Measurements from ENCODE around the gene CISH.
A peak's percentile ranks its signal among the peaks of the same experiment; 100 is the strongest.

CISH gene

DNA sequence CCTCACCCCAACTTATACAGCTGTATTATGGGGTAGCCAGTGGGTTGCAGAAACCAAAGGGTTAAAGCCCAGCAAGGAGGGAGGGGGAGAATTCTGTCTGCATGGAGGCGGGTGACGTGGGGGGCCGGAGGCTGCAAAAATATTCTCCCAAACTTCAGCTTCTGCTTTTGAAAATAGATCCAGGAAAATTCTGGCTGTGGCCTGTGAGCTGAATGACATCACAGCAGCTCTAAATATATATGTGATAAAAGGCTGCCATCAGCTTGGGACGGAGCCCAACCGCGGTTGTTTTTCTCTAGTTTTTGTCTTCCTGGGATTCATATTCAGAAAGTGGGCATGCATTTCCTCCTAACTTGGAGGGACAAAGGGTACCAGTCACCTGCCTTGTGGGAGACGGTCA is 33.0 kb upstream of the CISH start:
- TF ChIP-seq Cebpa-rat (IDR thresholded peaks at IDR 0.05): no peak
- H4K20me1 ChIP-seq: peaks cover 5 to 100% (median 37%) of the 10 kb centered on the region in 11 experiments; a peak in 19 of 22 replicates
- no peak overlapping the region for H3K4me3 ChIP-seq
- no peaks in the 10 kb centered on the region for H3K9me3 ChIP-seq (replicated peaks in 1 of 11)
- no peak overlapping the region for H3K27ac ChIP-seq
- no peaks in the 10 kb centered on the region for H3K27me3 ChIP-seq
- H3K36me3 ChIP-seq: peaks cover 84 to 100% (median 98%) of the 10 kb centered on the region in 11 experiments
- H3K4me1 ChIP-seq: peaks cover 0 to 3% (median 0%) of the 10 kb centered on the region in 10 experiments; a peak in 1 of 20 replicates
- H3K9ac ChIP-seq: no peak overlapping the region
- H3K4me2 ChIP-seq: no peak overlapping the region

DNA sequence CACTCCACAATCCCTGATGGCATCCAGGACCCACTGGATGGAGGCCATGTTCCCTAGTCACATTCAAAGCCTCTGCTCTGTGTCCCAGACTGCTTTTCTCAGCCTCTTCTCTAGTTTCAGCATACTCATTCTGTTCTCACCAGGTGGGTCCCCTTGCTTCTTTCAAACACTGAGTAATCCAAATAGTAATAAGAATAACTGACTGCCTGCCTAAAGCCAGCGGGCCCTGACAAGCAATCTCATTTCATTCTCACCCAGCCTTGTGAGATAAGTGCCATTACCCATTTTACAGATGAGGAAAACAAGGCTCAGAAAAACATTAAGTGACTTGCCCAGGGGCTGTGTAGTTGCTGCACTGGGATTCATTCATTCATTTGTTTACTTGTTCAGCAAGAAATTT is 30.8 kb upstream of the CISH start:
- no peaks in the 10 kb centered on the region for H3K27me3 ChIP-seq

DNA sequence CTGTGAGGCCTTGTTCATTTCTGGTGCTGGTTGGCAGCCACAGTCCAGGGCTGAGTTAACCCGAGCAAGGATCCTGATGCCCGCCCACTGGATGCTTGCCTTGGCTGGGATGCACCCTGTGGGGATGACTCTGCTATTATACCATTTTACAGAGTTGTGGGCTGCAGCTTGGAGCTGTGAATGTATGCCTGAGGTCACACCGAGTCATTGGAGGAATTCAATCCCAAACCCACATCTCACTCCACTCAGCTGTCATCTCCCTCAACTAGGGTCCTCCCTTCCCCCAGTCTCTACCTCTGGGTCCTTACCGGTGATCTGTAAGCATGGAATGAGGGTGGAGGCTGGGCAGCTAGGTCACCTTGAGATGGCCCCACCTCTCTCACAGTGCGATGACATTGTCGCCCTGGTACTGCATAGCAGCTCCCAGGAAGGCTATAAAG is 27.5 kb upstream of the CISH start:
- Histone ChIP-seq H3K27ac (no peak overlapping the region), H3K4me3 (no peak overlapping the region), H3K4me1 (peaks cover 8 to 38% (median 20%) of the 10 kb centered on the region in 10 experiments), H3K9ac (no peak overlapping the region), H3K27me3 (no peaks in the 10 kb centered on the region), H4K20me1 (peaks cover 38 to 100% (median 78%) of the 10 kb centered on the region in 11 experiments), H3K9me3 (replicated peaks in 1 of 11) (no peaks in the 10 kb centered on the region), H3K36me3 (peaks cover 42 to 95% (median 64%) of the 10 kb centered on the region in 11 experiments), H3K4me2 (no peak overlapping the region)
- no peak for TF ChIP-seq Cebpa-rat (IDR thresholded peaks at IDR 0.05)

More for the DNA sequence above, 30.8 kb upstream of the CISH start:
- no peak overlapping the region; a peak in 1 of 22 replicates for H3K9ac ChIP-seq
- TF ChIP-seq Cebpa-rat (IDR thresholded peaks at IDR 0.05): no peak
- no peak overlapping the region for H3K27ac ChIP-seq
- H3K4me1 ChIP-seq: peaks cover 0 to 8% (median 0%) of the 10 kb centered on the region in 10 experiments; a peak in 1 of 20 replicates
- no peaks in the 10 kb centered on the region for H3K9me3 ChIP-seq (replicated peaks in 1 of 11)
- peaks cover 74 to 99% (median 88%) of the 10 kb centered on the region in 11 experiments for H3K36me3 ChIP-seq
- H3K4me2 ChIP-seq: no peak overlapping the region
- H4K20me1 ChIP-seq: peaks cover 21 to 100% (median 54%) of the 10 kb centered on the region in 11 experiments
- H3K4me3 ChIP-seq: no peak overlapping the region

DNA sequence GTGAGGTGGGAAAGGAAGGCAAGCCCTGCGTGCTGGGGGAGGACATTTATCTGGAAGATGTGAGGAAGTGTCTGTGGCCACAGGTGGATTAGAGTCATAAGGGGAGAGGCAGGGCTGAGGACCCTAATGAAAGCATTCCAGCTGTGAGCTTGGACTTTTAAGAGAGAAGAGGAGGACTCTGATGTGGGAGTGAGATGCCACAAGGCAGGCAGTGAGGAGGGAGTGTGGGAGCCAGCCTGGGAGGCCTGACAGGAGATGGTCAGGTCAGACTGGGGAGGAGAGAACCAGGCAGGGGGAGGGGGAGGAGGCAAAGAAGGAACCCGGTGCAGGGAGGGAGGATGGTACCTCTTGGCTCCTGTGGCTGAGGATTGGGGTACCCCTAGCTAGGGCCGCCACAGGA is 26.4 kb upstream of the CISH start:
- H3K4me2 ChIP-seq: no peak overlapping the region; a peak in 1 of 22 replicates
- no peak overlapping the region for H3K27ac ChIP-seq
- H3K9me3 ChIP-seq (replicated peaks in 1 of 11): no peaks in the 10 kb centered on the region
- no peak overlapping the region; a peak in 1 of 22 replicates for H3K9ac ChIP-seq
- peaks cover 20 to 50% (median 31%) of the 10 kb centered on the region in 10 experiments for H3K4me1 ChIP-seq
- no peak overlapping the region for H3K4me3 ChIP-seq
- no peak for TF ChIP-seq Cebpa-rat (IDR thresholded peaks at IDR 0.05)
- no peaks in the 10 kb centered on the region for H3K27me3 ChIP-seq
- peaks cover 31 to 92% (median 52%) of the 10 kb centered on the region in 11 experiments; a peak in 21 of 22 replicates for H3K36me3 ChIP-seq
- H4K20me1 ChIP-seq: peaks cover 50 to 100% (median 85%) of the 10 kb centered on the region in 11 experiments

DNA sequence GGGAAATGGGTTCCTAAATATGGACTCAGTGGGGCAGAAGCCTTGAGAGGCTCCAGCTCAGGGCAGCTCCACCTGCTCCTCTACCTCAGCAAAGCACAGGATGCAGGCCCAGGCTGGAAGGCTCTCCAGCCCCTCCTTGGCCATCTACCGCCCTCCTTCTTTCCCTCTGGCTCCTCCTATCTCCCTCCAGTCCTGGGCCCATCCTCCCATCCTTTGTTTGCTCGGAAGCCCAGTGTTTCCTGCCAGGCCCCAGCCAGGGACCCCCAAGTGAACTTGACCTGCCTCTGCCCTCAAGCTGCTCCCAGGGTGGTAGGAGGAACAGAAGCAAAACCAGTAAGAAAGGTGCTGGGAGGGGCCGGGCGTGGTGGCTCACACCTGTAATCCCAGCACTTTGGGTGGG is 25.4 kb upstream of the CISH start:
- Histone ChIP-seq H4K20me1 (peaks cover 58 to 100% (median 95%) of the 10 kb centered on the region in 11 experiments), H3K4me2 (peak overlapping the region in 3 of 11 experiments; percentile 8 to 45 (median 23); a peak in 2 of 22 replicates), H3K4me3 (no peak overlapping the region), H3K9ac (peak overlapping the region in 1 of 11 experiments; percentile 45; a peak in 1 of 22 replicates), H3K4me1 (peaks cover 29 to 59% (median 41%) of the 10 kb centered on the region in 10 experiments), H3K9me3 (replicated peaks in 1 of 11) (no peaks in the 10 kb centered on the region), H3K27ac (no peak overlapping the region), H3K27me3 (no peaks in the 10 kb centered on the region), H3K36me3 (peaks cover 25 to 82% (median 43%) of the 10 kb centered on the region in 11 experiments; a peak in 21 of 22 replicates)
- no peak for TF ChIP-seq Cebpa-rat (IDR thresholded peaks at IDR 0.05)

DNA sequence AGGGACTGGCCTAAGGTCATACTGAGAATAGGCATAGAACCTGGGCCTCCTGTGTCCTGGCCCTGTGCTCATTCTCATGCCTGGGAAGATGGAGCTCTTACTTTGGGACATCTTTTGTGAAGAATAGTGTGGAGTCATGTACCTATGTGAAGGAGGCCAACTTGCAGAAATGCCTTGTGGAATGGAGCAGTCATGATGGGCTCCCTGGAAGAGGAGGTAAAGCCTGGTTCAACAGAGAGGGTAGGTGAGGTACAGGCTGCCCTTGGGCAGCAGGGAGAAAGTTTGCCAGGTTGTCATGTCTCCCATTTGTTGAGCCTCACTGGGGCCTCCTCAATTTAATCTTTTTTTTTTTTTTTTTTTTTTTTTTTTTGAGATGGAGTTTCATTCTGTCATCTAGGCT is 23.5 kb upstream of the CISH start:
- H3K4me3 ChIP-seq: no peak overlapping the region
- H3K4me1 ChIP-seq: peaks cover 47 to 79% (median 60%) of the 10 kb centered on the region in 10 experiments
- H3K4me2 ChIP-seq: peak overlapping the region in 2 of 11 experiments; percentile 18 to 45; a peak in 3 of 22 replicates
- peaks cover 73 to 100% (median 99%) of the 10 kb centered on the region in 11 experiments for H4K20me1 ChIP-seq
- H3K9me3 ChIP-seq (replicated peaks in 1 of 11): no peaks in the 10 kb centered on the region
- peaks cover 6 to 82% (median 33%) of the 10 kb centered on the region in 11 experiments; a peak in 18 of 22 replicates for H3K36me3 ChIP-seq
- no peak overlapping the region for H3K27ac ChIP-seq
- TF ChIP-seq Cebpa-rat (IDR thresholded peaks at IDR 0.05): no peak
- no peak overlapping the region for H3K9ac ChIP-seq
- no peaks in the 10 kb centered on the region for H3K27me3 ChIP-seq

DNA sequence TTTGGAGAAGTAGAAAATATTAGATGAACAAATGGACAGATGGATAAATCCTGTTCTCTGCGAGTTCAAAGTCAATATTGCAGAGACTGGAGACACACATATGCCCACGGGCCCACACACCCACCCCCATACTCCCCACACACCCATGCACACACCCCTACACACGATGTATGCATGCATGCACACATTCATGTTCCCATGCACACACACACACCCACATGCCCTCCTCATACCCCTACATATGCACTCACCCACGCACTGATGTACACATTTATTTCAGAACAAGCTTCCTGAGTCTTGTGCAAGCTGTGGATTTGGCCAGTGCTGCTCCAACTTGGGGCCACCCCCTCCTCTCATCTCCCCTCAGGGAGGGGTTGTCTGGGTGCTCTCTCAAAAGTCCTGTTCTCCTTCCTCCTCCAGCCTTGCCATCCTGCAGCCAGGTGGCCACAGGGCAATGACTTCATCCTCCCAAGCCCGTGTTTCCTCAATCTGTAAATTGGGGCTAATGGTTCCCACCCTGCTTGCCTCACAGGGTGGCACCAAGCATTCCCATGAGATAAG is 21.7 kb upstream of the CISH start:
- Histone ChIP-seq H3K36me3 (peaks cover 7 to 81% (median 30%) of the 10 kb centered on the region in 11 experiments; a peak in 16 of 22 replicates), H3K27me3 (no peaks in the 10 kb centered on the region), H3K4me1 (peaks cover 50 to 94% (median 71%) of the 10 kb centered on the region in 10 experiments), H3K9ac (peak overlapping the region in 3 of 11 experiments; percentile 24 to 60 (median 30); a peak in 2 of 22 replicates), H3K4me3 (no peak overlapping the region; a peak in 1 of 20 replicates), H4K20me1 (peaks cover 60 to 100% (median 98%) of the 10 kb centered on the region in 11 experiments), H3K4me2 (peak overlapping the region; percentile 16 to 98 (median 68); a peak in 21 of 22 replicates), H3K9me3 (replicated peaks in 1 of 11) (no peaks in the 10 kb centered on the region), H3K27ac (peak overlapping the region in 6 of 11 experiments; percentile 2 to 55 (median 40); a peak in 8 of 22 replicates)
- no peak; a peak in 1 of 22 replicates for TF ChIP-seq Cebpa-rat (IDR thresholded peaks at IDR 0.05)

DNA sequence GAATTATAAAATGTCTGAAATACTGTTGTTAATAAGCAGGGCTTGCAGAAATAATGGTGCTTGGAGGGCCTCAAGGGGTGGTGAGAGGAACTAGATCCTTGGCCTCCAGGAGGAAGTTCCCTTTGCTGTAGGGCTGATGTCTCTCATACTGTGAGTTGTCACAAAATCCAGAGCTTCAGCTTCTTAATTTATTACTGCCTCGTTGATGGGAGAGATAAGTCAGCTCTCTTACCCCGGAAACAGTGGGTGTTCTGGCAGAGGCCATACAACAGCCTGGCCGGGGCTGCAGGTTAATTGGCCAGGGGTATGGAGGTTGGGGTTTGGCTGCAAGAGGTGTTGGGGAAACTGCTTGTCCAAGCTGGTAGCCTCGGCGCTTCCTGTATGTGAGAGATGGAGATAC is 20.9 kb upstream of the CISH start:
- H3K9ac ChIP-seq: peak overlapping the region in 1 of 11 experiments; percentile 5; a peak in 2 of 22 replicates
- TF ChIP-seq Cebpa-rat (IDR thresholded peaks at IDR 0.05): no peak
- peaks cover 57 to 97% (median 80%) of the 10 kb centered on the region in 10 experiments for H3K4me1 ChIP-seq
- no peaks in the 10 kb centered on the region for H3K9me3 ChIP-seq (replicated peaks in 1 of 11)
- H3K27me3 ChIP-seq: no peaks in the 10 kb centered on the region
- H3K36me3 ChIP-seq: peaks cover 7 to 73% (median 36%) of the 10 kb centered on the region in 11 experiments; a peak in 16 of 22 replicates
- H4K20me1 ChIP-seq: peaks cover 59 to 100% (median 98%) of the 10 kb centered on the region in 11 experiments
- H3K27ac ChIP-seq: peak overlapping the region in 9 of 11 experiments; percentile 2 to 54 (median 29); a peak in 10 of 22 replicates
- H3K4me3 ChIP-seq: no peak overlapping the region
- peak overlapping the region; percentile 2 to 98 (median 68); a peak in 19 of 22 replicates for H3K4me2 ChIP-seq

DNA sequence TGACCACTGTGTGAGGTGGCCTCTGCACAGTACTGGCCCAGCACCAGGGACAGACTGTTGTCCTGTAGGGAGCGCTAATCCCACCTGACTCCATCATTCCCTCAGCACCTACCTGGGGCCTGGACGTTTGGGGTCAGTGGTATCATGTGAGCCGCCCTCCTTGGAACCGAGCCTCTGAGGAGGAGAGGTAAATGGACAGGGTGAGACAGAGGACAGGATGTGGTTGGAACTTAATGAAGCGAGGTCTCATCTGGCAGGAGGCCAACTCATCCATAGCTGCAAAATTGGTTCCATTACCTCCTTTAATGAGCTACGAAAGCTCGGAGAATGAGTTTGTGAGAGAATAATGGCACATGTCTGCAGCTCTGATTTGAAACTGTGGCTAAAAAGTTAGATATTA is 19.3 kb upstream of the CISH start:
- Histone ChIP-seq H3K27ac (peak overlapping the region in 1 of 11 experiments; percentile 12; a peak in 1 of 22 replicates), H3K9me3 (replicated peaks in 1 of 11) (no peaks in the 10 kb centered on the region), H3K27me3 (no peaks in the 10 kb centered on the region), H4K20me1 (peaks cover 62 to 100% (median 99%) of the 10 kb centered on the region in 11 experiments), H3K36me3 (peaks cover 7 to 73% (median 36%) of the 10 kb centered on the region in 11 experiments; a peak in 17 of 22 replicates), H3K4me2 (peak overlapping the region; percentile 10 to 98 (median 62)), H3K9ac (peak overlapping the region in 2 of 11 experiments; percentile 21 to 27; a peak in 2 of 22 replicates), H3K4me1 (peaks cover 66 to 100% (median 84%) of the 10 kb centered on the region in 10 experiments), H3K4me3 (no peak overlapping the region)
- TF ChIP-seq Cebpa-rat (IDR thresholded peaks at IDR 0.05): no peak

Measured in BLaER1 treated with 17β-estradiol and CSF1 and Interleukin-3, amounts not matched to agents 10 nM and 100 nM (cell line).